Activated CD4-positive, alpha-beta T cell treated with anti-CD3 and anti-CD28 coated beads for 24 hours (primary cell): ENCODE results near the gene CYP2A6.
"Not testable (repeated sequence)": the region's sequence is repeated elsewhere in the genome, so short reads cannot be mapped to it uniquely, and the experiment has no call there.

Experiments
- DNase-seq, 2 donors: peaks; one replicate each; pipeline ENCODE4 v3.0.0-alpha.2; 2020; ENCODE audit warnings: low read depth in 2 of 2

Gene CYP2A6, protein sequence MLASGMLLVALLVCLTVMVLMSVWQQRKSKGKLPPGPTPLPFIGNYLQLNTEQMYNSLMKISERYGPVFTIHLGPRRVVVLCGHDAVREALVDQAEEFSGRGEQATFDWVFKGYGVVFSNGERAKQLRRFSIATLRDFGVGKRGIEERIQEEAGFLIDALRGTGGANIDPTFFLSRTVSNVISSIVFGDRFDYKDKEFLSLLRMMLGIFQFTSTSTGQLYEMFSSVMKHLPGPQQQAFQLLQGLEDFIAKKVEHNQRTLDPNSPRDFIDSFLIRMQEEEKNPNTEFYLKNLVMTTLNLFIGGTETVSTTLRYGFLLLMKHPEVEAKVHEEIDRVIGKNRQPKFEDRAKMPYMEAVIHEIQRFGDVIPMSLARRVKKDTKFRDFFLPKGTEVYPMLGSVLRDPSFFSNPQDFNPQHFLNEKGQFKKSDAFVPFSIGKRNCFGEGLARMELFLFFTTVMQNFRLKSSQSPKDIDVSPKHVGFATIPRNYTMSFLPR

DNA sequence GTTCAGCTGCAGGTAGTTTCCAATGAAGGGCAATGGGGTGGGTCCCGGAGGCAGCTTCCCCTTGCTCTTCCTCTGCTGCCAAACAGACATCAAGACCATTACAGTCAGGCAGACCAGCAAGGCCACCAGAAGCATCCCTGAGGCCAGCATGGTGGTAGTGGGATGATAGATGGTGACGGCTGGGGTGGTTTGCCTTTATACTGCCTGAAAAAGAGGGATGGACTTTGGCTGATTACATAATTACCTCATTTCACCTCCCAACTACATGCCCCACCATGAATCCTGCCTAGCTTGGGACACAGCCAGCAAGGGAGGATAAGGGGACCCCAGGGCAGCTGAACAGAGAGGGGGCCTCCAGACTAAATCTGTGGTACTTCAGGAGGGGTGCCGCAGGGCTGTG is at the start of gene CYP2A6:
CYP2A6 (minus strand) TSS at position 171 of the 400 bp plus-strand sequence; CDS start at position 150, 21 bp downstream.
- not testable (repeated sequence) for DNase-seq

DNA sequence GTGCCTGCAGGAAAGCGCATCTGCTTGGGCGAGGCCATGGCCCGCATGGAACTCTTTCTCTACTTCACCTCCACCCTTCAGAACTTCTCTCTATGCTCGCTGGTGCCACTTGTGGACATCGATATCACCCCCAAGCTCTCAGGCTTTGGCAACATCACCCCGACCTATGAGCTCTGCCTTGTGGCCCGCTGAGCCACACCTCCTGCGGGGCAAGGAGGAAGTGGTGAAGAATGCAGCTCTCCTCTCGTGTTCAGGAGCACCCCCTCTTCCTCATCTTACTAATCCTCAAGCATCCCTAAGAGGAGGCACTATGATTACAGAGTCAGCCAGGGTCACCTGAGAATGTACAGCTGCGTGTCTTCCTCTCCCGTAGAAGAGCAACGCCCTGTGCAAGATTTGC is 49.7 kb upstream of the CYP2A6 start:
- DNase-seq = not testable (repeated sequence)

DNA sequence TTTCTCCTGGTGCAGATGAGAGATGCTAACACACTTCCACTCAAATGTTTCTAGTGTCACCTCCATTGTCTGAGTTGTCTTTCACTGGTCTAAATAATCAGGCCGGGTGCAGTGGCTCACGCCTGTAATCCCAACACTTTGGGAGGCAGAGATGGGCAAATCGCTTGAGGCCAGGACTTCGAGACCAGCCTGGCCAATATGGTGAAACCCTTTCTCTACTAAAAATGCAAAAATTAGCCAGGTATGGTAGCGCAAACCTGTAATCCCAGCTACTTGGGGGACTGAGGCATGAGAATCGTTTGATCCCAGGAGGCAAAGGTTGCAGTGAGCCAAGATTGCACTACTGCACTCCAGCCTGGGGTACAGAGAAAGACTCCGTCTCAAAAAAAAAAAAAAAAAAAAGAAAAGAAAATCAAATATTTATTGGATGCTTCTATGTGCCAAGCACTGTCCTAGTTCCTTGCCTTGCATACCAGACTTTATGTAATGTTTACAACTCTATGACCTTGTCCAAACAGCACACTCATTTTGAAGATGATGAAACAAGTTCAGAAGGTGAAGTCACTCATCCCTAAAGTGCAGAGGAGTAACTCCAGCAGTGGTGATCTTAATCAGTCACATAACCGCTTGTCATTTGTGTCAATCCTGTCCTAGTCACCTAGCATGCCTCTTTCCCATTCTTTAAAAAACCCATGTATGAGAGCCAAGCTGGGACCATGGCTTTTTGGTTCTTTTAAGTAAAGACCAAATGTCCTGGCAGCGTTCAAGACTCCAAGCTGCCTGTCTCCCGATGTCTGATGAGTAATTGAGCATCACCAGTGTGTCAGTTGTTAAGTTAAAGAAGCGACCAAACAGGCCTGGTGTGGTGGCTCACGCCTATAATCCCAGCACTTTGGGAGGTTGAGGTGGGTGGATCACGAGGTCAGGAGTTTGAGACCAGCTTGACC is 46.9 kb upstream of the CYP2A6 start:
- DNase-seq = not testable (repeated sequence)

DNA sequence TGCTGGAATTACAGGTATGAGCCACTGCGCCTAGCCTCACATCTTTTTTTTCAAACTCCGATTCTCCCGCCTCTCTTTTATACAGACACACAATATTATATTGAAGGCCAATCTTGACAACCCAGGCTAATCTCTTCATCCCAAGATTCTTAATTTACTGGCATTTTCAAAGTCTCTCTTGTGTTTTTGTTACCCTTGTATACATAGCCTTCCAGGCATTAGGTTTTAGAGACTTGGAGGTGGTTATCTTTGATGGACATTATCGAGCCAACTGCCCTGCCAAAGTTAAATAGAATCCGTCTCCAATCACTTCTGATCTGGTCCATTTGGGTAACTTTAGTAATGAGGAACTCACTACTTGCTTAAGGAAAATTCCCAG is 46.2 kb upstream of the CYP2A6 start:
- no peak for DNase-seq

DNA sequence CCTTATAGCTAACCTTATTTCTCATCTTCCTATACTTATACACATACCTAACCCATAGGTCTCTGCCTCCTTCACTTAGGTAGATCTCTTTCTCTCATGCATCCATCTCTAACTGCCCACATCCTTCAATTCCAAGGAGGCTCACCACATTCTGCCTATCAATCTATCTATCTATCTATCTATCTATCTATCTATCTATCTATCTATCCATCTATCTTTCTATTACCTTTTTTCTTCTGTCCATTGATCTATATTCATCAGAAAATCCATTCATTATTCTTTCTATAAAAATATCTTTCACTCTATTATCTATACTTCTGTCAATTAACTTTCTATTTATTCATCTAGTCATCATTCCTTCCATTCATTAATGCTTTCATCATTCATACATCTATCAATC is 42.9 kb upstream of the CYP2A6 start:
- no peak for DNase-seq

DNA sequence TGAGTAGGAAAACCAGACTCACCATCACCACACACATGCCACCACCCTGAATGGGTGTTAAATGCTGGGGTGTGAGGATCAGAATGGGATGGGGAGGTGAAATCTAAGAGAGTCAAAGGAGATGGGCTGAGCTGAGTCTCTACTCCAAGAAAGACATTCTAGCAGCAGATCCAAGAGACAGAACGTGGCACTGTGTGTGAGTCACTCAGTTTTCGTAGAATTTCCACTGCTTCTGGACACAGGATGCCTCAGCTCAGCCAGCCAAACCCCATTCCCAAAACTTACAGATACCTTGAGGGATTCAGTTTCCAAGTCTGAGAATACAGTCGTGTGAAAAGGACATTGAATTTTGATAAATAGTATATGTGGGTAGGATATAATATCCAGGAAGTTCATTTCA is 39.1 kb upstream of the CYP2A6 start:
- no peak for DNase-seq

DNA sequence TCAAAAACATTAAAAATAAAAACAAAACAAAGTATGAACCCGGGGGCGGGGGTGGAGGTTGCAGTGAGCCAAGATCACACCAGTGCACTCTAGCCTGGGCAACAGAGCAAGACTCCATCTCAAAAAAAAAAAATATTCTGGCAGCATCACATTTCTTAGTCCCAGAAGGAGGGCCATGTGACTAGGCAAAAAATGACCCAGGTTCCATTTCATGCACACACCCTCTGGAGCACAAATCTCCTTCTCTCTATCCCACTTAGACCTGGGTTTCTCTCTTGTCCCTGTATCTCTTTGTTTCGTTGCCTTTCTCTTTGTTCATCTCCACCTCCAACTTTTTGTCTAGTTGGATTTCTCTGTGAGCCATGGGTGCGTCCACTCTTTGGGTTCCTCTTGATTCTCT is 37.9 kb upstream of the CYP2A6 start:
- DNase-seq = no peak

DNA sequence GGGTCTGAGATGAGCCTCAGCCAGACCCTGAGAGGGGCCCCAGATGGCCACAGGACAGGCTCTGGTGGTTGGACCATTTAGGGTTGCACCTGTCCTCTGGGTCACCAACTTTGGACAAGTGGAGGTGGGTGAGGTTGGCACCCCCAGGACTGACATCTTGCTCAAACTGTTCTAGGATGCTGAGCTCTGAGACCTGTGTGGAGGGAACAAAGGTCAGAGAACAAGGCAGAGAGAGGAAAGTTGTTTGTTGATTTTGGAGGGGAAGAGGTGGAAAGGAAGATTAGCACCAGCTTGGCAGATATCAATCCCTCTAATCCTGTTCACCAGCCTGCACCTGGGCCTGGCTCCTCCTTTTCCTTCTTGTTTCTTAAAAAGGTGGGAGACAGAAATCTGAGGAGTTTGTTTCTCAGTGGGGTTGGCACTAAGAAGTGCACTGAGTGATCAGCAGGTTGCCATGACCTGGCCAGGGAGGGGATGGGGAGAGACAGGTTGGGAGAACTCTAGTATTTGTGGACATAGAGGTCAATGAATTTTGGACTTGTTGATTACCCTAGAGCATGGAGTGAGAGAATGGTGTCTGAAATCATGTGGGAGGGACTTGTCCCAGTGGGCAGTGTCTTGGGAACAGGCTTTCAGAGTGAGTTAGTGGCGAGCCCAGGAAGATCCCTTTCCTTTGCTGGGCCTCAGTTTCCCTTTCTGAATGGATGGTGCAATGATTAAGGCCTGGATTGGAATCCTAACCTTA is 34.1 kb upstream of the CYP2A6 start:
- not testable (repeated sequence) for DNase-seq

DNA sequence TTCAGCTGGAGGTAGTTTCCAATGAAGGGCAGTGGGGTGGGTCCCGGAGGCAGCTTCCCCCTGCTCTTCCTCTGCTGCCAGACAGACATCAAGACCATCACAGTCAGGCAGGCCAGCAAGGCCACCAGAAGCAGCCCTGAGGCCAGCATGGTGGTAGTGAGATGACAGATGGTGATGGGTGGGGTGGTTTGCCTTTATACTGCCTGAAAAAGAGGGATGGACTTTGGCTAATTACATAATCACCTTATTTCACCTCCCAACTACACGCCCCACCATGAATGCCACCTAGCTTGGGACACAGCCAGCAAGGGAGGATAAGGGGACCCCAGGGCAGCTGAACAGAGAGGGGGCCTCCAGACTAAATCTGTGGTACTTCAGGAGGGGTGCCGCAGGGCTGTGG is 31.8 kb upstream of the CYP2A6 start, which contains the start of gene CYP2A7:
CYP2A7 (minus strand) TSS at position 170 of the 400 bp plus-strand sequence; CDS start at position 149, 21 bp downstream.
- not testable (repeated sequence) for DNase-seq

DNA sequence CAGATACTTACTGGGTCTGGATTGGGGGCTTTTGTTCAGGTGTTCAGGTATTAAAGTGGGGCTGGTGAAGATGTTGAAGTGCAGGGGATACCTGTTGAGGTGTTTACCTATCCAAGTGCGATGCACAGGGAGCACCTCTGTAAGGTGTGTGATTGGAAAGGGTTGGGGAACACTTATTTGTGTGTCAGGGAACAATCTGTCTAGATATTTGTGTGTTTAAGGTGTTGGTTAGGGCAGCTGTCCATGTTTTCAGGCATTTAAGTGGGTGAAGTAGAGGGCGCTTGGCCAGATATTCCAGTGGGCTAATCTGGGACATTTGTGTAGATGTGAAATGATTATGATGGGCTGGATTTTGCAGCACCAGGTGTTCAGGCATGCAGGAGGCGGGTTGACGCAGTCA is 29.1 kb upstream of the CYP2A6 start:
- not testable (repeated sequence) for DNase-seq

DNA sequence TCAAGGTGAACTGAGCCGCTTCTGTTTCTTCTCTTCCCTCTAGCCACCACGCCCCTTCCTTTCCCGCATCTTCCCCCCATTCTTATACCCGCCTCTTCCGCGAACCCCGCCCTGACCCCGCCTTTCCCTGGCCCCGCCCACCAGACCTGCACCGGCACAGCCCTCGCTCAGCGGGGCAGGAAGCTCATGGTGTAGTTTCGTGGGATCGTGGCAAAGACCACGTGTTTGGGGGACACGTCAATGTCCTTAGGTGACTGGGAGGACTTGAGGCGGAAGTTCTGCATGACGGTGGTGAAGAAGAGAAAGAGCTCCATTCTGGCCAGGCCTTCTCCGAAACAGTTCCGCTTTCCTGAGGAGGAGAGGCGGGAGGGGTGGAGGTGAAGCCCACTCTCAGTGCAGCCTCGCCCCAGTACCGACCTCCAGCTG is 25.3 kb upstream of the CYP2A6 start:
- DNase-seq = peak; percentile 81 to 87

DNA sequence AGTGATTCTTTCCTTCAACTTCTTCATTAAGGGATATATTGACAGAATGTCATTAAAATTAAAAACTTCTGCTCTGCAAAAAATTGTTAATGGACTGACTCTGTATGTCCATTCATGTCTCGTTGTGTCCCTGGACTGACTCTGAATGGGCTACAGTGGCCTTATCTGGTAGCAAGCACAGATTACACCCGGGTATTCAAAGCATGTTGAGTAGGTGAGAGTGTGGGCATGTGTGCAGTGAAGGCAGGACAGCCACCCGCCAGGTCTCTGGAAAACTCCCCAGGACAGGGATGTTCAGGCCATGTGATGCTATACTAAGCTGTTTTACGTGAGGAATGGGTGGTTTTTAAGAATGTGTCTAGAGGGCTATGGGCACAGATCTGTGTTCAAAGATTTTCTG is 24.6 kb upstream of the CYP2A6 start:
- DNase-seq = not testable (repeated sequence)

DNA sequence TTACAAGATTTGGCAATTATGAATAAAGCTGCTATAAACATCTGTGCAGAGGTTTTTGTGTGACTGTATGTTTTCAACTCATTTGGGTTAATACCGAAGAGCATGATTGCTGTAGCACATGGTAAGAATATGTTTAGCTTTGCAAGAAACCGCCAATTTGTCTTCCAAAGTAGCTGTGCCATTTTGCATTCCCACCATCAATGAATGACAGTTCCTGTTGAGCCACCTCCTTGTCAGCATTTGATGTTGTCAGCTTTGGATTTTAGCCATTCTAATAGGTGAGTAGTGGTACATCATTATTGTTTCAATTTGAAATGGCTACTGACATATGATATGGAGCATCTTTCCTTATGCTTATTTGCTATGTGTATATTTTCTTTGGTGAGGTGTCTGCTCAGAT is 23.6 kb upstream of the CYP2A6 start:
- not testable (repeated sequence) for DNase-seq

DNA sequence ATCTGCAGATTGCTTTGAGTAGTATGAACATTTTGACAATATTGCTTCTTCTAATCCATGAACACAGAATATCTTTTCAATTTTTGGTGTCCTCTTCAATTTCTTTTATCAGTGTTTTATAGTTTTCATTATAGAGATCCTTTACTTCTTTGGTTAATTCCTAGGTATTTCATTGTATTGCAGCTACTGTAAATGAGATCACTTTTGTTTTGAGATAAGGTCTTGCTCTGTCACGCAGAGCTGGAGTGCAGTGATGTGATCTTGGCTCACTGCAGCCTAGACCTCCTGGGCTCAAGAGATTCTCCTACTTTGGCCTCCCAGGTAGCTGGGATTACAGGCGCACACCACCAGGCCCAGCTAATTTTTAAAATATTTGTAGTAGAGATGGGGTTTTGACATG is 22.0 kb upstream of the CYP2A6 start:
- no peak for DNase-seq

DNA sequence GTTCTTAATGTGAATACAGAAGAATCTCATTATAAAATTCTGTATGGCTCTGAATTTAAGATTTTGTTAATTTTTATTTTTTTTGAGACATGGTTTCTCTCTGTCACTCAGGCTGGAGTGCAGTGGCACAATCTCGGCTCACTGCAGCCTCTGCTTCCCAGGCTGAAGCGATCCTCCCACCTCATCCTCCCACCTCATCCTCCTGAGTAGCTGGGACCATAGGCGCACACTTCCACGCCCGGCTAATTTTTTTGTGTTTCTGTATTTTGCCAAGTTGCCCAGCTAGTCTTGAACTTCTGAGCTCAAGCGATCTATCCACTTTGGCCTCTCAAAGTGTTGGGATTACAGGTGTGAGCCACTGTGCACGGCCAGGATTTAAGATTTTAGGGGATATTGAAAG is 17.5 kb upstream of the CYP2A6 start:
- DNase-seq = no peak

DNA sequence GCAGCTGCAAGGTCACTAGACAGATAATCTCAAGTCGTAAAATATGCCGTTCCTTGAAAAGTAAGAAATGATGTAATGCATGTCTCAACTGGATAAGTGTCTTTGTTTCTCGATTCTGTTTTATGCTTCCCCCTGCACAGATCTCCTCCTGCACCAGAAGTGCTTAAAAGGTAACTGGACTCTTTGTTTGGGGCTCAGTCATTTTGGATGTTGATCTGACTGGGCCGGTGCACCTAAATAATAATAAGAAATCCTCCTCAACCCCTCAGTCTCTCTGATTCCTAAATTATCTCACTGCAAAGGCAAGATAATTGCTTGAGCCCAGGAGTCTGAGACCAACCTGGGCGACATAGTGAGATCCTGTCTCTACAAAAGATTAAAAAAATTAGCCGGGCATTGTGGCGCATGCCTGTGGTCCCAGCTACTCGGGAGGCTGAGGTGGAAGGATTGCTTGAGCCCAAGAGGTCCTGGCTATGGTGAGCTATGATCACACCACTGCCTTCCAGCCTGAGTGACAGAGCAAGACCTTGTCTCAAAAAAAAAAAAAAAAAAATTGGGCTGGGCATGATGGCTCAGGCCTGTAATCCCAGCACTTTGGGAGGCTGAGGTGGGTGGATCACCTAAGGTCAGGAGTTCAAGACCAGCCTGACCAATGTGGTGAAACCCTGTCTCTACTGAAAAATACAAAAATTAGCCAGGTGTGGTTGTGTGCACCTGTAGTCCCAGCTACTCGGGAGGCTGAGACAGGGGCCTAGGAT is 14.7 kb upstream of the CYP2A6 start:
- not testable (repeated sequence) for DNase-seq

DNA sequence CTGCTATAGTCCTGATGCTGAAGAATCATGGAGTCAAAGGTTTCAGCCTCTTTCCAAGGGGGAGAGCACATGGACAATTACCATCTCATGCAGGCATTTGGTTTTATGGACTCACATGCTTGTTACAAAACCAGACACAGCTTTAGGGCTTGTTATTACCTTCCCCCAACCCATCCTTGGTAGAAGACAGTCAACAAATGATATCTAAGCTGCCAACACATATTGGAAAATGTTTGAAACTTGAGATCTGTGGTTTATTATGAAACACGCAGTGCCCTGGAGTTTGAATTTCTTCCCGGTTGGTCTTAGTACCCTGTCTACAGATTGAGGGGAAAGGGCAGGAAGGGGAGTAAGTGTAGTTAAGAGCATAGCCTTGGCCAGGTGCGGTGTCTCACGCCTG is 12.5 kb upstream of the CYP2A6 start:
- no peak for DNase-seq

DNA sequence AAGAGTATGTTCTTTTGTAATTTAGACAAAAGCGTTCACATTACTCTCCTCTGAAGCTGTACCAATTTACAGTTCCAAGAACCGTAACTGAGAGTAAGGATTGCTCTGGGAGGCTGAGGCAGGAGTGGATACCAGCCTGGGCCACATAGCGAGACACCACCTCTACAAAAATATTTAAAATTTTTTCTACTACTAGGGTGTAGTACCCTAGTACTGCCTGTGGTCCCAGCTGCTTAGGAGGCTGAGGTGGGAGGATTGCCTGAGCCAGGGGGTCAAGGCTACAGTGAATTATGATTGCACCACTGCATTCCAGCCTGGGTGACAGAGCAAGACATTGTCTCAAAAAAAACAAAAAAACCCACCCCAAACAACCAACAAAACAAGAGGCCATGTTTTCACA is 12.1 kb upstream of the CYP2A6 start:
- no peak for DNase-seq

DNA sequence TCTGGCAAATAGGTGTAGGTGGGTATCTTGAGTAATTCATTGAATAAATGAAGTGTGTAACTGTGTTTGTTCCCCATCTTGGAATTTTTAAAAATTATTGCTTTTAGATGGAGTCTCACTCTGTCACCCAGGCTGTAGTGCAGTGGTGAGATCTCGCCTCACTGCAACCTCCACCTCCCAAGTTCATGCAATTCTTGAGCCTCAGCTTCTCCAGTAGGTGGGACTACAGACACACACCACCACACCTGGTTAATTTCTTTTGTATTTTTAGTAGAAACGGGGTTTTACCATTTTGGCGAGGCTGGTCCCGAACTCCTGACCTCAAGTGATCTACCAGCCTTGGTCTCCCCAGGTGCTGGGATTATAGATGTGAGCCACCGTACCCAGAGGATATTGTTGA is 7.9 kb upstream of the CYP2A6 start:
- no peak for DNase-seq

DNA sequence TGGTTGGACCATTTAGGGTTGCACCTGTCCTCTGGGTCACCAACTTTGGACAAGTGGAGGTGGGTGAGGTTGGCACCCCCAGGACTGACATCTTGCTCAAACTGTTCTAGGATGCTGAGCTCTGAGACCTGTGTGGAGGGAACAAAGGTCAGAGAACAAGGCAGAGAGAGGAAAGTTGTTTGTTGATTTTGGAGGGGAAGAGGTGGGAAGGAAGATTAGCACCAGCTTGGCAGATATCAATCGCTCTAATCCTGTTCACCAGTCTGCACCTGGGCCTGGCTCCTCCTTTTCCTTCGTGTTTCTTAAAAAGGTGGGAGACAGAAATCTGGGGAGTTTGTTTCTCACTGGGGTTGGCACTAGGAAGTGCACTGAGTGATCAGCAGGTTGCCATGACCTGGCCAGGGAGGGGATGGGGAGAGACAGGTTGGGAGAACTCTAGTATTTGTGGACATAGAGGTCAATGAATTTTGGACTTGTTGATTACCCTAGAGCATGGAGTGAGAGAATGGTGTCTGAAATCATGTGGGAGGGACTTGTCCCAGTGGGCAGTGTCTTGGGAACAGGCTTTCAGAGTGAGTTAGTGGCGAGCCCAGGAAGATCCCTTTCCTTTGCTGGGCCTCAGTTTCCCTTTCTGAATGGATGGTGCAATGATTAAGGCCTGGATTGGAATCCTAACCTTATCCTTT is 2.4 kb upstream of the CYP2A6 start:
- DNase-seq = not testable (repeated sequence)
